HEK293 (cell line): ENCODE measurements around the gene TUBGCP6.
A peak's percentile ranks its signal among the peaks of the same experiment; 100 is the strongest.

ENCODE experiments used
- CTCF ChIA-PET: fragments of 350-600 bp; formaldehyde crosslinking; extraction: SDS; loops from one replicate; lab custom pipeline; 2021; ENCODE audit warnings: antibody characterized with exemption; lab: Yijun Ruan, JAX
- POLR2A ChIA-PET: fragments of 300-600 bp; formaldehyde crosslinking; extraction: SDS; loops from one replicate; lab custom pipeline; 2020; ENCODE audit warnings: antibody characterized with exemption, inconsistent platforms; lab: Yijun Ruan, JAX
- H3K27ac ChIP-seq: fragments of 200-500 bp; sonication (Bioruptor generic); 2 replicates; pipeline ENCODE4 v1.5.1; 2014; ENCODE audit warnings: low read depth, low read length, control low read depth, inconsistent platforms; ENCODE audit errors: extremely low read depth
- H3K36me3 ChIP-seq, 2 experiments: fragments of 200-500 bp in 1 of 2; sonication (Bioruptor generic) in 1 of 2; 1 replicate in 1 of 2; 2 replicates in 1 of 2; pipeline ENCODE4 v1.5.1; 2014 to 2017; ENCODE audit warnings: inconsistent platforms in 2 of 2, low read length in 2 of 2; ENCODE audit not compliant: control insufficient read depth in 2 of 2, insufficient read depth in 1 of 2
- H3K4me1 ChIP-seq: fragments of 200-500 bp; sonication (Bioruptor generic); 2 replicates; pipeline ENCODE4 v1.5.1; 2014; ENCODE audit warnings: mild to moderate bottlenecking, low read length, inconsistent platforms; ENCODE audit not compliant: control insufficient read depth, insufficient read depth
- H3K4me3 ChIP-seq: 2 replicates; pipeline ENCODE4 v1.5.1; 2011; ENCODE audit warnings: low read depth, mild to moderate bottlenecking, control low read depth, low read length, moderate library complexity
- H3K9me3 ChIP-seq: fragments of 200-500 bp; sonication (Bioruptor generic); 2 replicates; pipeline ENCODE4 v1.5.1; 2014; ENCODE audit warnings: low read depth, low read length, inconsistent platforms; ENCODE audit not compliant: control insufficient read depth, insufficient read depth
- GLIS1 ChIP-seq: fragments of 450-650 bp; formaldehyde crosslinking; IDR thresholded peaks from 2 replicates; pipeline ENCODE4 v1.5.1; 2016; ENCODE audit warnings: missing biosample characterization, missing genetic modification characterization
- HIC1 ChIP-seq: fragments of 450-650 bp; formaldehyde crosslinking; IDR thresholded peaks from 2 replicates; pipeline ENCODE4 v1.5.1; 2016; ENCODE audit warnings: missing biosample characterization, missing genetic modification characterization
- HOXC10 ChIP-seq: sonication (generic); formaldehyde crosslinking; IDR thresholded peaks from 2 replicates; pipeline ENCODE4 v1.8.1; 2023; ENCODE audit warnings: mild to moderate bottlenecking, missing genetic modification reagents
- IKZF3 ChIP-seq: fragments of 450-650 bp; IDR thresholded peaks from 2 replicates; pipeline ENCODE4 v1.5.0; 2018; ENCODE audit warnings: missing biosample characterization, mild to moderate bottlenecking, missing genetic modification characterization, moderate library complexity
- OSR2 ChIP-seq: fragments of 450-650 bp; formaldehyde crosslinking; IDR thresholded peaks from 2 replicates; pipeline ENCODE4 v1.5.1; 2016; ENCODE audit warnings: missing biosample characterization, missing genetic modification characterization
- PRDM6 ChIP-seq: fragments of 450-650 bp; formaldehyde crosslinking; IDR thresholded peaks from 2 replicates; pipeline ENCODE4 v1.5.1; 2017; ENCODE audit warnings: missing biosample characterization, missing genetic modification characterization
- SETDB1 ChIP-seq: IDR thresholded peaks from one replicate; pipeline ENCODE4 v1.6.1; 2017; ENCODE audit warnings: mild to moderate bottlenecking, low read length, moderate library complexity, mixed read lengths; ENCODE audit not compliant: insufficient read length
- SP2 ChIP-seq: fragments of 450-650 bp; formaldehyde crosslinking; IDR thresholded peaks from 2 replicates; pipeline ENCODE4 v1.5.1; 2016; ENCODE audit warnings: missing biosample characterization, missing genetic modification characterization
- SP3 ChIP-seq: fragments of 450-650 bp; formaldehyde crosslinking; IDR thresholded peaks from 2 replicates; pipeline ENCODE4 v1.5.1; 2016; ENCODE audit warnings: missing biosample characterization, missing genetic modification characterization
- YY2 ChIP-seq: fragments of 450-650 bp; formaldehyde crosslinking; IDR thresholded peaks from 2 replicates; pipeline ENCODE4 v1.5.1; 2016; ENCODE audit warnings: missing biosample characterization, missing genetic modification characterization
- ZBTB20 ChIP-seq: fragments of 450-650 bp; formaldehyde crosslinking; IDR thresholded peaks from 2 replicates; pipeline ENCODE4 v1.5.1; 2016; ENCODE audit warnings: missing biosample characterization, missing genetic modification characterization
- ZNF174 ChIP-seq: fragments of 450-650 bp; formaldehyde crosslinking; IDR thresholded peaks from 2 replicates; pipeline ENCODE4 v1.5.0; 2017; ENCODE audit warnings: missing biosample characterization, mild to moderate bottlenecking, missing genetic modification characterization
- ZNF175 ChIP-seq: fragments of 450-650 bp; formaldehyde crosslinking; IDR thresholded peaks from 2 replicates; pipeline ENCODE4 v1.5.1; 2016; ENCODE audit warnings: missing biosample characterization, missing genetic modification characterization
- ZNF23 ChIP-seq: fragments of 450-650 bp; formaldehyde crosslinking; IDR thresholded peaks from 2 replicates; pipeline ENCODE4 v1.5.1; 2016; ENCODE audit warnings: missing biosample characterization, missing genetic modification characterization, borderline replicate concordance
- ZNF239 ChIP-seq: fragments of 450-650 bp; formaldehyde crosslinking; IDR thresholded peaks from 2 replicates; pipeline ENCODE4 v1.5.1; 2016; ENCODE audit warnings: missing biosample characterization, missing genetic modification characterization
- ZNF350 ChIP-seq: fragments of 450-650 bp; formaldehyde crosslinking; IDR thresholded peaks from 2 replicates; pipeline ENCODE4 v1.5.0; 2017; ENCODE audit warnings: missing biosample characterization, mild to moderate bottlenecking, missing genetic modification characterization
- ZNF362 ChIP-seq: fragments of 450-650 bp; formaldehyde crosslinking; IDR thresholded peaks from 2 replicates; pipeline ENCODE4 v1.5.1; 2016; ENCODE audit warnings: missing biosample characterization, missing genetic modification characterization
- ZNF530 ChIP-seq: fragments of 450-650 bp; formaldehyde crosslinking; IDR thresholded peaks from 2 replicates; pipeline ENCODE4 v1.5.1; 2016; ENCODE audit warnings: low read depth, missing biosample characterization, missing genetic modification characterization
- ZNF548 ChIP-seq: fragments of 450-650 bp; formaldehyde crosslinking; IDR thresholded peaks from 2 replicates; pipeline ENCODE4 v1.5.1; 2016; ENCODE audit warnings: missing biosample characterization, missing genetic modification characterization
- ZNF571 ChIP-seq: fragments of 450-650 bp; formaldehyde crosslinking; IDR thresholded peaks from 2 replicates; pipeline ENCODE4 v1.5.0; 2017; ENCODE audit warnings: missing biosample characterization, missing genetic modification characterization
- ZNF623 ChIP-seq: fragments of 450-650 bp; formaldehyde crosslinking; IDR thresholded peaks from 2 replicates; pipeline ENCODE4 v1.5.1; 2016; ENCODE audit warnings: missing biosample characterization, missing genetic modification characterization
- ZNF626 ChIP-seq: fragments of 450-650 bp; sonication (Bioruptor Pico); formaldehyde crosslinking; IDR thresholded peaks from 2 replicates; pipeline ENCODE4 v1.5.1; 2018; ENCODE audit warnings: missing biosample characterization, missing genetic modification characterization, inconsistent platforms
- ZNF677 ChIP-seq: fragments of 450-650 bp; IDR thresholded peaks from 2 replicates; pipeline ENCODE4 v1.5.0; 2018; ENCODE audit warnings: missing biosample characterization, mild to moderate bottlenecking, missing genetic modification characterization, moderate library complexity
- ZSCAN18 ChIP-seq: fragments of 450-650 bp; formaldehyde crosslinking; IDR thresholded peaks from 2 replicates; pipeline ENCODE4 v1.5.1; 2016; ENCODE audit warnings: missing biosample characterization, missing genetic modification characterization
- ZSCAN4 ChIP-seq: fragments of 450-650 bp; formaldehyde crosslinking; IDR thresholded peaks from 2 replicates; pipeline ENCODE4 v1.5.1; 2017; ENCODE audit warnings: missing biosample characterization, missing genetic modification characterization
- ZXDB ChIP-seq: fragments of 450-650 bp; formaldehyde crosslinking; IDR thresholded peaks from 2 replicates; pipeline ENCODE4 v1.5.1; 2016; ENCODE audit warnings: missing biosample characterization, missing genetic modification characterization
- TF ChIP-seq, protein P1 (sequence below): fragments of 450-650 bp; IDR thresholded peaks from 2 replicates; pipeline ENCODE4 v1.5.1; 2018; ENCODE audit warnings: missing biosample characterization, missing genetic modification characterization

Gene TUBGCP6

DNA sequence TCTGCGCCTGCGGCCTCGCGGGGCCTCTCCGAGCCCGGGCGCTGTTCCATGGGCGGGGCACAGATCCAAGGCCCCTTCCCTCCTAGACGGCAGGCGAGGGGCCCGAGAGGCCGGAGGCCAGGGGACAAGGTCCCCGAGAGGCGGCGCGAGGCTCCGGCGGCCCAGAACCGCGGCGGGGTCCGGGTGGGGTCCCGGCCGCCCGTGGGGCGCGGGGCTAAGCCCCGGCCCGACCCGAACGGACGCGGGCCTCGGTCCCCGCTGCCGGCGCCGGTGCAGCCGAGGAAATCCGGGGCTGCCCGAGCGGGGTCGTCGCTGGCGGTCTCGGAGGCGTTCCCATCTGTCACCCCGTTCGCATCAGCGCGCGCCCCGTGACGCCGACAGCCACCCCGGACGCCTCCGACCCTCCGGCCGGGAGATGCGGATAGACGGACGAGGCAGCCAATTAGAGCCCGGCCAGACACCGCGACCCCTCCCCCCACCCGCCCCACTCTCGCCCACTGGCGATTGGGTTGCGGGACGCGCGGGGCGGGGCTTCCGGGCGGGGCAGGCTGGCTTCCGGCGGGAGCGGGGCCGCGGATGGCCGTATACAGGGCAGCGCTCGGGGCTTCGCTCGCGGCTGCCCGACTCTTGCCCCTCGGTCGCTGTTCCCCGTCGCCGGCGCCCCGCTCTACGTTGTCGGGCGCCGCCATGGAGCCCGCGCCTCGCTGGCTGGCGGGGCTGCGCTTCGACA is 44.2 kb downstream of the TUBGCP6 start, which contains the start of gene SELENOO (continued):
- TF ChIP-seq HIC1 (tag by site-specific recombination), result no peak
- TF ChIP-seq ZNF530 (tag by site-specific recombination), result no peak
- TF ChIP-seq, all 188 proteins: peak for 17

DNA sequence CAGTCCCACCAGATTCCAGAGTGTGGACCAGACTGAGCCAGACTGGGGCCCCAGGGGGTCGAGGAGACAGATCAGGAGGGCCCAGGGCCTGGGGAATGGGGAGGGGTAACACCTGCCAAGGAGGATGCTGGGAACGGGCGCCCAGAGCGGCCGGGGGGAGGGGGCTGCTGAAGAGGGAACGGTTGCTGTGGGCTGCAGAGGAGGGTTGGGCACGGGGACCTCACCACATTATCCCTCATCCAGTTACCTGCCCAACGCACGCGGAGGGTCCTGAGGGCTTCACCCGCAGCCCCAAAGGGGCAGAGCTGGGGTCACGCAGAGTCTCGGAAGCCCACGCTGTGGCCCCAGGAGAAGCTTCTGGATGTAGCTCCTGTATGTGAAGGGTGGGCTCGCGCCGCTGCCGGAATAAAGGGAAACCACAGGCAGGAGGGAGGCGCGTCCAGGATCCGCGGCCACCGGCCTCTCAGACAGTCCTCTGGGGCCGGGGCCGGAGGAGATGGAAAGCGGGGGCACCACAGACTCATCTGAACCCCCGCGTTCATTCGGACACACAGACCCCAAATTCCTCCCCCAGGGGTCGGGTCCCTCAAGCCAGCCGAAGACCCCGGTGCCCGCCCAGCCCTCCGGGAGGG is 44.9 kb downstream of the TUBGCP6 start:
- ChIA-PET POLR2A (interaction anchor here (1.0 to 1.2 kb wide), 2 partner anchors 9 to 28 kb away, joined by 5 to 8 read pairs; no protein-coding TSS in a partner anchor), CTCF (interaction anchor here (2.3 kb wide), 1 partner anchor 9 kb away, joined by 5 read pairs; no protein-coding TSS in a partner anchor)
- H3K36me3 ChIP-seq, result peaks cover 24 to 65% of the 10 kb centered on the region in 2 experiments
- peak overlapping the region; percentile 63 for H3K4me3 ChIP-seq
- H3K9me3 ChIP-seq, result no peaks in the 10 kb centered on the region
- peaks cover 5% of the 10 kb centered on the region; the same call in 1 of the 2 replicates for H3K4me1 ChIP-seq
- peak overlapping the region; percentile 82 for H3K27ac ChIP-seq
- no peak for TF ChIP-seq ZNF174 (tag by site-specific recombination)
- no peak for TF ChIP-seq ZNF626 (tag by site-specific recombination)
- TF ChIP-seq SETDB1, result no peak
- TF ChIP-seq ZBTB20 (tag by site-specific recombination), result peak; percentile 61
- TF ChIP-seq GLIS1, result peak; percentile 55
- TF ChIP-seq ZNF677 (tag by site-specific recombination), result no peak
- peak; percentile 91 for TF ChIP-seq OSR2 (tag by site-specific recombination)
- no peak for TF ChIP-seq ZNF623 (tag by site-specific recombination)
- no peak for TF ChIP-seq ZNF350 (tag by site-specific recombination)
- TF ChIP-seq SP3 (tag by site-specific recombination), result no peak
- TF ChIP-seq ZNF23 (tag by site-specific recombination), result no peak
- TF ChIP-seq IKZF3, result no peak
- peak; percentile 15 for TF ChIP-seq SP2 (tag by site-specific recombination)
- no peak for TF ChIP-seq ZXDB (tag by site-specific recombination)
- no peak for TF ChIP-seq ZSCAN4 (tag by site-specific recombination)
- no peak for TF ChIP-seq ZSCAN18 (tag by site-specific recombination)
- no peak for TF ChIP-seq ZNF571
- no peak for TF ChIP-seq ZNF548 (tag by site-specific recombination)
- TF ChIP-seq, protein P1, sequence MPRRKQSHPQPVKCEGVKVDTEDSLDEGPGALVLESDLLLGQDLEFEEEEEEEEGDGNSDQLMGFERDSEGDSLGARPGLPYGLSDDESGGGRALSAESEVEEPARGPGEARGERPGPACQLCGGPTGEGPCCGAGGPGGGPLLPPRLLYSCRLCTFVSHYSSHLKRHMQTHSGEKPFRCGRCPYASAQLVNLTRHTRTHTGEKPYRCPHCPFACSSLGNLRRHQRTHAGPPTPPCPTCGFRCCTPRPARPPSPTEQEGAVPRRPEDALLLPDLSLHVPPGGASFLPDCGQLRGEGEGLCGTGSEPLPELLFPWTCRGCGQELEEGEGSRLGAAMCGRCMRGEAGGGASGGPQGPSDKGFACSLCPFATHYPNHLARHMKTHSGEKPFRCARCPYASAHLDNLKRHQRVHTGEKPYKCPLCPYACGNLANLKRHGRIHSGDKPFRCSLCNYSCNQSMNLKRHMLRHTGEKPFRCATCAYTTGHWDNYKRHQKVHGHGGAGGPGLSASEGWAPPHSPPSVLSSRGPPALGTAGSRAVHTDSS (tag by site-specific recombination), result no peak
- TF ChIP-seq ZNF362 (tag by site-specific recombination), result no peak
- TF ChIP-seq HOXC10 (CRISPR knock-in tag), result no peak
- TF ChIP-seq YY2 (tag by site-specific recombination), result no peak
- TF ChIP-seq PRDM6 (tag by site-specific recombination), result no peak
- no peak for TF ChIP-seq ZNF239
- TF ChIP-seq ZNF175 (tag by site-specific recombination), result no peak
